ENCODE measurements around the gene CHRNB4.

CHRNB4 gene

GRCh38 chr15:78667578-78668236 is 26.7 kb upstream of the CHRNB4 start:
- no peak for DNase-seq

- DNase-seq: no peak
Measured at GRCh38 chr15:78666010-78666409, 25.0 kb upstream of the CHRNB4 start.

- no peak for DNase-seq
Measured at GRCh38 chr15:78663703-78664102, 22.7 kb upstream of the CHRNB4 start.

- DNase-seq: no peak
Measured at GRCh38 chr15:78662028-78662427, 21.0 kb upstream of the CHRNB4 start.

- DNase-seq: no peak
Measured at GRCh38 chr15:78661001-78661400, 20.0 kb upstream of the CHRNB4 start.

- DNase-seq: no peak
Measured at GRCh38 chr15:78660584-78660983, 19.6 kb upstream of the CHRNB4 start.

- DNase-seq: no peak
Measured at GRCh38 chr15:78658823-78659222, 17.8 kb upstream of the CHRNB4 start.

GRCh38 chr15:78654272-78654671 is 13.3 kb upstream of the CHRNB4 start:
- no peak for DNase-seq

GRCh38 chr15:78651930-78652615 is 11.1 kb upstream of the CHRNB4 start:
- no peak for DNase-seq

GRCh38 chr15:78651007-78651406 is 10.0 kb upstream of the CHRNB4 start:
- no peak for DNase-seq

GRCh38 chr15:78650022-78650421 is 9.0 kb upstream of the CHRNB4 start:
- no peak for DNase-seq

GRCh38 chr15:78645009-78645408 is 4.0 kb upstream of the CHRNB4 start:
- no peak for DNase-seq

- no peak for DNase-seq
Measured at GRCh38 chr15:78642331-78642730, 1.3 kb upstream of the CHRNB4 start.

GRCh38 chr15:78641749-78642275 is 802 bp upstream of the CHRNB4 start:
- no peak for DNase-seq

GRCh38 chr15:78640527-78641101 is 396 bp downstream of the CHRNB4 start:
- DNase-seq: peak in 1 of 2 donors; percentile 14

GRCh38 chr15:78638658-78639314 is 2.2 kb downstream of the CHRNB4 start:
- peak; percentile 57 to 63 for DNase-seq

GRCh38 chr15:78637776-78638435 is 3.1 kb downstream of the CHRNB4 start:
- no peak for DNase-seq

- no peak for DNase-seq
Measured at GRCh38 chr15:78636378-78636859, 4.6 kb downstream of the CHRNB4 start.

- DNase-seq: no peak
Measured at GRCh38 chr15:78635346-78635745, 5.7 kb downstream of the CHRNB4 start.

- no peak for DNase-seq
Measured at GRCh38 chr15:78634210-78635145, 6.5 kb downstream of the CHRNB4 start.

- DNase-seq: no peak
Measured at GRCh38 chr15:78633348-78633747, 7.7 kb downstream of the CHRNB4 start.
